A673 (cell line): Measurements from ENCODE around the gene ACVR1B. TPM values are rescaled to one million over a fixed set of nuclear protein-coding genes. Genes with fewer than 3 reads are reported as not detected.

Source experiments
- BruUV-seq: library from RNA; stranded (reverse); fragments of 400-500 nt; replicated peaks from 2 replicates; lab custom pipeline; 2021; lab: Mats Ljungman, UMichigan
- CTCF ChIA-PET: fragments of 300-600 bp; sonication (Branson Sonifier 250); formaldehyde crosslinking; loops from one replicate; lab custom pipeline; 2022; ENCODE audit warnings: antibody characterized with exemption; lab: Charles Lee
- POLR2A ChIA-PET: fragments of 300-600 bp; sonication (Branson Sonifier 250); formaldehyde crosslinking; loops from one replicate; lab custom pipeline; 2022; ENCODE audit warnings: antibody characterized with exemption; ENCODE audit not compliant: low non-redundant PET; lab: Charles Lee
- DNase-seq: peaks from one replicate; pipeline ENCODE4 v3.0.0-alpha.2; 2015; ENCODE audit warnings: low spot score
- H3K27ac ChIP-seq: fragments of 200-600 bp; sonication (generic); 2 replicates; pipeline ENCODE4 v1.5.1; 2016; ENCODE audit warnings: mixed run types, low read depth, mild to moderate bottlenecking, mixed read lengths, antibody characterized with exemption, low read length; ENCODE audit not compliant: poor library complexity, severe bottlenecking
- H3K27me3 ChIP-seq: fragments of 200-600 bp; sonication (generic); replicated peaks from 2 replicates; pipeline ENCODE4 v1.6.1; 2017; ENCODE audit warnings: mixed run types, low read depth, mild to moderate bottlenecking, mixed read lengths, antibody characterized with exemption, low read length; ENCODE audit not compliant: insufficient read depth, poor library complexity
- H3K36me3 ChIP-seq: fragments of 200-600 bp; sonication (generic); 2 replicates; pipeline ENCODE4 v1.6.1; 2016; ENCODE audit warnings: mixed run types, mild to moderate bottlenecking, mixed read lengths, antibody characterized with exemption, low read length; ENCODE audit not compliant: insufficient read depth, poor library complexity, severe bottlenecking
- H3K4me1 ChIP-seq: fragments of 200-600 bp; sonication (generic); 2 replicates; pipeline ENCODE4 v1.6.1; 2017; ENCODE audit warnings: mixed run types, mild to moderate bottlenecking, mixed read lengths, antibody characterized with exemption, low read length; ENCODE audit not compliant: insufficient read depth, poor library complexity, severe bottlenecking
- H3K4me3 ChIP-seq: fragments of 200-600 bp; sonication (generic); 2 replicates; pipeline ENCODE4 v1.5.1; 2016; ENCODE audit warnings: low read depth, mixed run types, mild to moderate bottlenecking, mixed read lengths, low read length; ENCODE audit not compliant: poor library complexity, severe bottlenecking
- H3K9me3 ChIP-seq: fragments of 200-600 bp; sonication (generic); 2 replicates; pipeline ENCODE4 v1.6.1; 2016; ENCODE audit warnings: mixed run types, low read depth, mild to moderate bottlenecking, mixed read lengths, antibody characterized with exemption, low read length; ENCODE audit not compliant: poor library complexity, severe bottlenecking
- EZH2 ChIP-seq: fragments of 200-600 bp; sonication (generic); IDR thresholded peaks from 2 replicates; pipeline ENCODE4 v1.6.1; 2017; ENCODE audit warnings: borderline replicate concordance, low read depth, mild to moderate bottlenecking, mixed read lengths, antibody characterized with exemption, low read length; ENCODE audit not compliant: poor library complexity, severe bottlenecking
- intact Hi-C: fragments of 100-400 bp; cut with micrococcal nuclease; formaldehyde crosslinking; loops from one replicate; pipeline ENCODE4 v1.10.0; 2022; ENCODE audit not compliant: unreplicated experiment
- total RNA-seq: library from RNA; stranded (reverse); gene quantifications from 2 replicates; pipeline ENCODE4 v1.2.3, GENCODE V29; 2021
- TF ChIP-seq, protein P1 (sequence below): fragments of 300-800, 200-600 bp; sonication (generic); conservative IDR thresholded peaks from 2 replicates; pipeline ENCODE4 v1.5.1; 2017; ENCODE audit warnings: low read depth, mild to moderate bottlenecking, antibody characterized with exemption, low read length, moderate library complexity, mixed read lengths

ACVR1B gene
- total RNA-seq, 1 experiment from 2014 or later, result 27.4 TPM

DNA sequence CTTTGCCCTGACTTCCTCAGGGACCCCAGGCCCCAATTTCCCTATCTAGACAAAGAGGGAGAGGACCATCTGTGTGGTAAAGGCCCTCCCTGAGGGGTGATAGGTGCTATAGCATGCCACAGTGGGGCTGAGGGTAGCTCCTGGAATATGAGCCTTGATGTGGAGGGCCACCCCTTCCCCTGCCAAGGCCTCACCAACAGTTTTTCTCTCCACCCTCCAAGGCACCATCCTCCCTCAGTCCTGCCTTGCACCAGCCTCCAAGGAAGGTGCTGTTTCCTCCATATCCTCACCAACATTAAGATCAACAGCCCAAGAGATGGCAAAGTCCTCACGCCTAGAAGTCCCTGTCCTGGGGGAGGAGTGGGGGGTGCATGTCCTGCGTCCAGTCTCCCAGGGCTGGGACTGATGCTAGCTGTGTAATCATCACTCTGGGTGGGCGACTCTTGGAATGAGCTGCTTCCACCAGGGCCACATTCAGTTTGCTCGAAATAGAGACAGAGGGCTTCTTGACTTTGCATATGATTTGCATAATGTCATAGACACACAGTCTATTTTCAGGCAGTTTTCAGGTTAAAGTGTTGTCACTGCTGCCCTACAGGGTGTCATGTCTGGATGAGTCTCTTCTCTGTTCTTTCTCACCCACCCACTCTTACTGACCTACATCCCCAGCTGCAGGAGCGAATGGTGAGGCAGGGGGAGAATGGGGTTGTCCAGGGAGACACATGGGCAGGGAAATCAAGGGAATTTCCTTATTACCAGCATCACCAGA, 26.8 kb upstream of the ACVR1B start:
- Histone ChIP-seq H3K4me1 (no peaks in the 10 kb centered on the region), H3K36me3 (no peaks in the 10 kb centered on the region), H3K9me3 (no peaks in the 10 kb centered on the region), H3K27ac (no peak overlapping the region), H3K27me3 (no peaks in the 10 kb centered on the region), H3K4me3 (no peak overlapping the region)
- BruUV-seq, result no TSS peak
- CTCF ChIA-PET, result no interaction called here
- intact Hi-C loops, result no loop called here
- POLR2A ChIA-PET, result interaction anchor here (0.5 kb wide), 1 partner anchor 503 kb away, joined by 3 read pairs; no protein-coding TSS in a partner anchor
- TF ChIP-seq, protein P1, sequence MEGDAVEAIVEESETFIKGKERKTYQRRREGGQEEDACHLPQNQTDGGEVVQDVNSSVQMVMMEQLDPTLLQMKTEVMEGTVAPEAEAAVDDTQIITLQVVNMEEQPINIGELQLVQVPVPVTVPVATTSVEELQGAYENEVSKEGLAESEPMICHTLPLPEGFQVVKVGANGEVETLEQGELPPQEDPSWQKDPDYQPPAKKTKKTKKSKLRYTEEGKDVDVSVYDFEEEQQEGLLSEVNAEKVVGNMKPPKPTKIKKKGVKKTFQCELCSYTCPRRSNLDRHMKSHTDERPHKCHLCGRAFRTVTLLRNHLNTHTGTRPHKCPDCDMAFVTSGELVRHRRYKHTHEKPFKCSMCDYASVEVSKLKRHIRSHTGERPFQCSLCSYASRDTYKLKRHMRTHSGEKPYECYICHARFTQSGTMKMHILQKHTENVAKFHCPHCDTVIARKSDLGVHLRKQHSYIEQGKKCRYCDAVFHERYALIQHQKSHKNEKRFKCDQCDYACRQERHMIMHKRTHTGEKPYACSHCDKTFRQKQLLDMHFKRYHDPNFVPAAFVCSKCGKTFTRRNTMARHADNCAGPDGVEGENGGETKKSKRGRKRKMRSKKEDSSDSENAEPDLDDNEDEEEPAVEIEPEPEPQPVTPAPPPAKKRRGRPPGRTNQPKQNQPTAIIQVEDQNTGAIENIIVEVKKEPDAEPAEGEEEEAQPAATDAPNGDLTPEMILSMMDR, result no peak
- TF ChIP-seq EZH2, result no peak
- no peak for DNase-seq

DNA sequence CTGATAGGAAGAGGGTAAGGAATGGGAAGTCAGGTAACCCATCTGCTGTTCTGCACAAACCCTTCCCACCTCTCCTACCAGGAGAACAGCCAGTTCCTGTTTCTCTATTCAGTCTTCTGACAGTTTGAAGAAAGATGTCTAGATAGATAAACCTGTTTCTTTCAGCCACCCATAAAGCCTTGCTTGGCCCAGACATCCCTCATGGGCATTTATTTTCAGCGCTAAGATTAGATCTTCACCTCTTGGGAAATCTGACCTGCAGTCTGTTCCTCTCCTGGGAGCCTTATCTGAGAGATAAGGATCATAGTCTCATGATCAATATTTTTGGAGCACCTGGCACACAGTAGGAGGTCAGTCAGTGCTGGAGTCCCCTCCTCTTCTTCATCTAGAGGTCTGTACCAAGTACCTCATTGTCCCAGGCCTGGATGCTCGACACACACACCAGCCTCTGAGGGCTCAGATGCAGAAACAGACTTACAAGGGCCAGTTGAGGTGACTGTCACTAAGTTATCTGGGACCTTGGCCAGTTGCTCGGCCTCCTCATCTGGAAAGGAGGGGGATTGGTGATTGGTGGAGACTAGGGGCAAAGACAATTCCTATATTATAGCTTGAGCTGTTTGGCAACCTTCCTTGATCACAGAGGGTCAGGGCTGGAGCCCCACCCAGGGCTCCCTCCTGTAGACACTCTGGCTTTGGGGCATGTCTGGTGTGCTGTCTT, 26.0 kb upstream of the ACVR1B start:
- no peaks in the 10 kb centered on the region for H3K36me3 ChIP-seq
- H3K27ac ChIP-seq, result no peak overlapping the region
- DNase-seq, result no peak
- no peak overlapping the region for H3K4me3 ChIP-seq
- BruUV-seq, result no TSS peak
- no peaks in the 10 kb centered on the region for H3K27me3 ChIP-seq
- no peak for TF ChIP-seq EZH2
- TF ChIP-seq, protein P1, result no peak
- H3K4me1 ChIP-seq, result no peaks in the 10 kb centered on the region
- CTCF ChIA-PET, result no interaction called here
- no peaks in the 10 kb centered on the region for H3K9me3 ChIP-seq
- intact Hi-C loops, result no loop called here
- POLR2A ChIA-PET, result interaction anchor here (0.5 kb wide), 2 partner anchors 502 to 1318 kb away, joined by 3 to 5 read pairs; no protein-coding TSS in a partner anchor

DNA sequence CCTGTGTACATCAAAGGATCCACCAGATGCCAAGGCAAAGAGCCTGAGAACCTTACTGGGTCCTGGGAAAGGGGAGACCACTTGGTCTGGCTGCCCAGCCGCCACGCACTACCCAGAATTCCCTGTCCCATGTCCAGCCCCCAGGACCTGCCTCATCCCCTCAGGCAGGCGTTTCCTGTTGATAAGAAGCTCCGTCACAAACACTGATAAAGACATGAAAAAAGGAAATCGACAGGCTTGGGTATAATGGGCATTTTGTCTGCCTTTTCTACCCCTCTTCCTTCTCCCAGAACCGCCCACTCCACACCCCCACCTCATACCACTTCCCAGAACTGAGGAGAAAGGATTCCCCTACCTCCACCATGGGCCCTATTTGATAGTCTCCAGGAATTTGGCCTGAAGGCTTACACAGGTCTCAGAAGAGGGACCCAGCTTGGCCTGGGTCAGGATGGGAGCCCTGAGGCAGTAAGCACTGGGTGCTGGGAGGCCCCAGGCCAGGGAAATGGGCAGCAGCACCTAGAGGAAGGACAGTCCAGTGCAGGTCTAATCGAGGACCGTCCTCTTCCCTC, 25.4 kb upstream of the ACVR1B start:
- intact Hi-C loops, result no loop called here
- no TSS peak for BruUV-seq
- TF ChIP-seq EZH2, result no peak
- H3K27me3 ChIP-seq, result no peaks in the 10 kb centered on the region
- ChIA-PET POLR2A (interaction anchor here (0.5 kb wide), 1 partner anchor 1317 kb away, joined by 5 read pairs; no protein-coding TSS in a partner anchor), CTCF (no interaction called here)
- no peaks in the 10 kb centered on the region for H3K4me1 ChIP-seq
- no peak for DNase-seq
- no peaks in the 10 kb centered on the region for H3K9me3 ChIP-seq
- no peak overlapping the region for H3K4me3 ChIP-seq
- H3K36me3 ChIP-seq, result no peaks in the 10 kb centered on the region
- H3K27ac ChIP-seq, result no peak overlapping the region
